CD14-positive monocyte (primary cell): ENCODE results near the gene LRP1. TPM values are rescaled to one million over a fixed set of nuclear protein-coding genes. Genes with fewer than 3 reads are reported as not detected.

Experiments used
- DNase-seq, 3 donors: peaks; one replicate each; pipeline ENCODE4 v3.0.0-alpha.2; 2011 to 2022
- H2AFZ ChIP-seq: 2 replicates; pipeline ENCODE4 v1.6.0; 2012; ENCODE audit warnings: mild to moderate bottlenecking, low read depth, low read length, inconsistent platforms; ENCODE audit not compliant: insufficient read depth, poor library complexity, severe bottlenecking
- H3K27ac ChIP-seq, 2 donors: 1 replicate in 1 of 2; 2 replicates in 1 of 2; pipeline ENCODE4 v1.5.1; 2012 to 2013; ENCODE audit warnings: low read length in 2 of 2, control low read depth in 1 of 2, inconsistent platforms in 1 of 2, low read depth in 1 of 2, mild to moderate bottlenecking in 1 of 2
- H3K27me3 ChIP-seq, 2 donors: one replicate each; pipeline versions ENCODE4 v1.6.0 to v1.6.1; 2011 to 2013; ENCODE audit warnings: low read length in 2 of 2; ENCODE audit not compliant: control insufficient read depth in 2 of 2, insufficient read depth in 2 of 2
- H3K36me3 ChIP-seq, 2 donors: replicated peaks in 1 of 2; 1 replicate in 1 of 2; 2 replicates in 1 of 2; pipeline versions ENCODE4 v1.5.1 to v1.6.1; 2012 to 2013; ENCODE audit warnings: low read length in 2 of 2, control low read depth in 1 of 2, inconsistent platforms in 1 of 2, mild to moderate bottlenecking in 1 of 2; ENCODE audit not compliant: insufficient read depth in 2 of 2, control insufficient read depth in 1 of 2
- H3K4me1 ChIP-seq, 2 donors: 1 replicate in 1 of 2; 2 replicates in 1 of 2; pipeline versions ENCODE4 v1.5.1 to v1.6.1; 2012 to 2013; ENCODE audit warnings: low read length in 2 of 2, control low read depth in 1 of 2, inconsistent platforms in 1 of 2, mild to moderate bottlenecking in 1 of 2, moderate library complexity in 1 of 2; ENCODE audit not compliant: insufficient read depth in 2 of 2, control insufficient read depth in 1 of 2
- H3K4me2 ChIP-seq: replicated peaks from 2 replicates; pipeline ENCODE3; 2012; ENCODE audit warnings: low read length, moderate library complexity, mild to moderate bottlenecking; ENCODE audit not compliant: poor library complexity, severe bottlenecking; ENCODE audit errors: extremely low read depth
- H3K4me3 ChIP-seq, 3 experiments: fragments of 200-600 bp in 1 of 3; sonication (generic) in 1 of 3; replicated peaks in 1 of 3; 1 replicate in 2 of 3; 2 replicates in 1 of 3; pipeline ENCODE4 v1.5.1; 2011 to 2013; ENCODE audit warnings: low read length in 3 of 3, mild to moderate bottlenecking in 3 of 3, control low read depth in 2 of 3, low read depth in 2 of 3, inconsistent platforms in 1 of 3, moderate library complexity in 1 of 3
- H3K79me2 ChIP-seq: 2 replicates; pipeline ENCODE4 v1.6.0; 2012; ENCODE audit warnings: mild to moderate bottlenecking, control low read depth, inconsistent platforms, low read length, moderate library complexity; ENCODE audit not compliant: insufficient read depth
- H3K9ac ChIP-seq: 2 replicates; pipeline ENCODE4 v1.6.0; 2017; ENCODE audit warnings: low read length, mild to moderate bottlenecking; ENCODE audit not compliant: insufficient read depth, poor library complexity, severe bottlenecking
- H3K9me3 ChIP-seq, 2 donors: replicated peaks in 1 of 2; 1 replicate in 1 of 2; 2 replicates in 1 of 2; pipeline versions ENCODE4 v1.5.1 to v1.6.1; 2012 to 2013; ENCODE audit warnings: low read length in 2 of 2, control low read depth in 1 of 2; ENCODE audit not compliant: control insufficient read depth in 1 of 2, insufficient read depth in 1 of 2
- H4K20me1 ChIP-seq: 2 replicates; pipeline ENCODE4 v1.6.0; 2012; ENCODE audit warnings: mild to moderate bottlenecking, low read length, control low read depth, moderate library complexity; ENCODE audit not compliant: insufficient read depth
- H3K27ac Mint-ChIP-seq, 7 donors: one replicate each; pipeline ENCODE4 v1.8.0; 2020; ENCODE audit warnings: mild to moderate bottlenecking in 7 of 7, mixed read lengths in 7 of 7, moderate library complexity in 6 of 7, inconsistent platforms in 2 of 7
- H3K27me3 Mint-ChIP-seq, 3 donors: one replicate each; pipeline ENCODE4 v1.8.0; 2021 to 2022; ENCODE audit warnings: low read depth in 3 of 3, mild to moderate bottlenecking in 3 of 3, mixed read lengths in 3 of 3, moderate library complexity in 3 of 3, inconsistent platforms in 1 of 3
- H3K36me3 Mint-ChIP-seq, 2 donors: one replicate each; pipeline ENCODE4 v1.8.0; 2020; ENCODE audit warnings: mixed read lengths in 2 of 2, inconsistent platforms in 1 of 2, mild to moderate bottlenecking in 1 of 2
- H3K4me1 Mint-ChIP-seq: one replicate; pipeline ENCODE4 v1.8.0; 2020; ENCODE audit warnings: mild to moderate bottlenecking, mixed read lengths
- H3K4me3 Mint-ChIP-seq, 2 donors: one replicate each; pipeline ENCODE4 v1.8.0; 2020; ENCODE audit warnings: mild to moderate bottlenecking in 2 of 2, mixed read lengths in 2 of 2, moderate library complexity in 1 of 2
- H3K9me3 Mint-ChIP-seq, 7 donors: one replicate each; pipeline ENCODE4 v1.8.0; 2020 to 2022; ENCODE audit warnings: mixed read lengths in 7 of 7, mild to moderate bottlenecking in 6 of 7, moderate library complexity in 6 of 7, inconsistent platforms in 2 of 7
- WGBS: methylation state at CpG from one replicate; pipeline ENCODE4 v1.1.5; 2013; ENCODE audit warnings: missing lambda C conversion rate; ENCODE audit not compliant: insufficient coverage; 5-methylcytosine and 5-hydroxymethylcytosine counted together
- intact Hi-C, 2 donors: fragments of 100-400 bp; cut with micrococcal nuclease; formaldehyde crosslinking; loops; one replicate each; pipeline versions ENCODE4 v1.15.0 to v1.15.1; 2023
- polyA plus RNA-seq, 3 donors: library from polyadenylated mRNA; depleted of rRNA in 1 of 3; unstranded in 2 of 3; stranded (reverse) in 1 of 3; fragments of 300-500 nt in 2 of 3; fragments of >200 nt in 1 of 3; fragmentation: Illumina TruSeq in 2 of 3; gene quantifications; 1 replicate in 2 of 3; 2 replicates in 1 of 3; pipeline ENCODE4 v1.2.3, GENCODE V29; 2012 to 2021
- TF ChIP-seq, protein P1 (sequence below): fragments of 200-600 bp; IDR thresholded peaks from one replicate; pipeline ENCODE4 v1.8.0; 2022; ENCODE audit warnings: antibody characterized with exemption, mild to moderate bottlenecking

The LRP1 gene
- polyA plus RNA-seq, 3 donors = 5.5 to 246 (median 10.5) TPM

DNA sequence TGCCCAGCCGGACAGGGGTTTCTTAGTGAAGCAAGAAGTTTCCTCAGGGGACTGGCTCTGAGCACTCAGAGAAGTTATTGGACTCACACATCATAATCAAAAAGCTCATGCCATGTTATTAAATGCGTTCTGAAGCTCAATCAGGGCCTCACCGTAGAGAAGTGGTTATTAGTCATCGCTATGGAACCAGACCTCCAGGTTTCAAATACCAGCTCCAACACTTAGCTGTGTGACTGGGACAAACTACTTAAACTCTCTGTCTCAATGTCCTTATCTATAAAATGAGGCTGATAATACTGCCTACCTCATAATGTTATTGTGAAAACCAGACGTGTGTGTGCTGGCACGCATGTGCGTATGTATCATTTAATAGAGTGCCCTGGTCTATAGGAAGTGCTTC is 24.4 kb upstream of the LRP1 start:
- Mint-ChIP-seq H3K36me3 (peaks cover 79 to 98% of the 10 kb centered on the region in 2 donors), H3K27me3 (no peaks in the 10 kb centered on the region), H3K4me3 (no peak overlapping the region), H3K9me3 (peaks cover 0 to 2% (median 0%) of the 10 kb centered on the region in 7 donors), H3K4me1 (peaks cover 59% of the 10 kb centered on the region), H3K27ac (peak overlapping the region in 1 of 7 donors; percentile 79)
- H3K27me3 ChIP-seq = no peaks in the 10 kb centered on the region
- no peak overlapping the region for H3K4me3 ChIP-seq
- peaks cover 44% of the 10 kb centered on the region for H3K79me2 ChIP-seq
- intact Hi-C loops = no loop called here
- TF ChIP-seq, protein P1, sequence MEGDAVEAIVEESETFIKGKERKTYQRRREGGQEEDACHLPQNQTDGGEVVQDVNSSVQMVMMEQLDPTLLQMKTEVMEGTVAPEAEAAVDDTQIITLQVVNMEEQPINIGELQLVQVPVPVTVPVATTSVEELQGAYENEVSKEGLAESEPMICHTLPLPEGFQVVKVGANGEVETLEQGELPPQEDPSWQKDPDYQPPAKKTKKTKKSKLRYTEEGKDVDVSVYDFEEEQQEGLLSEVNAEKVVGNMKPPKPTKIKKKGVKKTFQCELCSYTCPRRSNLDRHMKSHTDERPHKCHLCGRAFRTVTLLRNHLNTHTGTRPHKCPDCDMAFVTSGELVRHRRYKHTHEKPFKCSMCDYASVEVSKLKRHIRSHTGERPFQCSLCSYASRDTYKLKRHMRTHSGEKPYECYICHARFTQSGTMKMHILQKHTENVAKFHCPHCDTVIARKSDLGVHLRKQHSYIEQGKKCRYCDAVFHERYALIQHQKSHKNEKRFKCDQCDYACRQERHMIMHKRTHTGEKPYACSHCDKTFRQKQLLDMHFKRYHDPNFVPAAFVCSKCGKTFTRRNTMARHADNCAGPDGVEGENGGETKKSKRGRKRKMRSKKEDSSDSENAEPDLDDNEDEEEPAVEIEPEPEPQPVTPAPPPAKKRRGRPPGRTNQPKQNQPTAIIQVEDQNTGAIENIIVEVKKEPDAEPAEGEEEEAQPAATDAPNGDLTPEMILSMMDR = no peak
- H3K4me2 ChIP-seq = no peak overlapping the region
- H3K9me3 ChIP-seq = no peaks in the 10 kb centered on the region
- H2AFZ ChIP-seq = no peak overlapping the region
- peaks cover 73 to 96% of the 10 kb centered on the region in 2 donors for H3K36me3 ChIP-seq
- H3K9ac ChIP-seq = no peak overlapping the region
- peak overlapping the region in 1 of 2 donors; percentile 48 for H3K27ac ChIP-seq
- H4K20me1 ChIP-seq = peaks cover 100% of the 10 kb centered on the region
- no peak for DNase-seq
- H3K4me1 ChIP-seq = peaks cover 18 to 54% of the 10 kb centered on the region in 2 donors
- WGBS = 100% methylated on average over 2 of the region's 7 CpGs

DNA sequence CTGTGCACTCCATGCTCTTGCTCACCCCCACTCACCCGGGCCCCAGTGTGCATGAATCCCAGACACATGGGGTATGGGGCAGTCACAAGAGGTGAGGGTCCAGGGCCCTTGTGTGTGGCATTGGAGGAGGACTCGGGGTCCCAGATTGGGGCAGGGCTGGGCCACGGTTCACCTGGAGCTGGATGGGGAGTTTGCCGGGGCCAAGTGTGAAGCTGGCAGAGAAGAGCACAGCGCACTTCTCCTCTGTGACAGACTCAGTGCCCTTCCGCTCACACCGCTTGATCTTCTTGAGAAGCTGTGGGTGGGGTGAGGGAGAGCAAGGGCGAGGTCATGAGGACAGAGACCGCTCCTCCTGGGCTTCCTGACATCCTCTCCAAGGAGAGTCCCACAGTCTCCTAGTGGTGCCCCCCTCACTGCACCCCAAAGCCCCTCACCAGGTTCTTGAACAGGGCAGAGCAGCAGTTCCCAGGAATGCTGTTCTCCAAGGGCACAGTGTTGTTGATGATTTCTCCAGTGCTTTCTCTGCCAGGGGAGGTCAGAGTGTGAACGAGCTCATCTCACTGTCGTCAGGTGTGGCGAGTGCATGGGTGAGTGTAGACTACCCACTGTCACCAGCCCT is 23.9 kb upstream of the LRP1 start:
- no peak for DNase-seq
- H2AFZ ChIP-seq = no peak overlapping the region
- no peaks in the 10 kb centered on the region for H3K27me3 Mint-ChIP-seq
- peaks cover 44% of the 10 kb centered on the region for H3K79me2 ChIP-seq
- peaks cover 67 to 91% of the 10 kb centered on the region in 2 donors for H3K36me3 ChIP-seq
- peaks cover 74 to 93% of the 10 kb centered on the region in 2 donors for H3K36me3 Mint-ChIP-seq
- H3K4me1 Mint-ChIP-seq = peaks cover 56% of the 10 kb centered on the region
- WGBS = 100% methylated on average over 4 of the region's 12 CpGs
- H4K20me1 ChIP-seq = peaks cover 100% of the 10 kb centered on the region
- peaks cover 22 to 58% of the 10 kb centered on the region in 2 donors for H3K4me1 ChIP-seq
- H3K27ac Mint-ChIP-seq = peak overlapping the region in 4 of 7 donors; percentile 50 to 81 (median 72)
- peaks cover 0 to 2% (median 0%) of the 10 kb centered on the region in 7 donors for H3K9me3 Mint-ChIP-seq
- no peaks in the 10 kb centered on the region for H3K9me3 ChIP-seq
- H3K4me2 ChIP-seq = no peak overlapping the region
- H3K27ac ChIP-seq = peak overlapping the region in 1 of 2 donors; percentile 48
- no peak overlapping the region for H3K9ac ChIP-seq
- H3K4me3 Mint-ChIP-seq = no peak overlapping the region
- no peaks in the 10 kb centered on the region for H3K27me3 ChIP-seq
- TF ChIP-seq, protein P1 = no peak
- intact Hi-C loops = no loop called here
- H3K4me3 ChIP-seq = no peak overlapping the region
